CD4-positive, alpha-beta T cell (primary cell): ENCODE data around the gene S100A6. TPM values are rescaled to one million over a fixed set of nuclear protein-coding genes. Genes with fewer than 3 reads are reported as not detected.

Experiments
- ATAC-seq: fragments of 200-7000 bp; cut with Tn5 transposase; one replicate; pipeline ENCODE4 v1.10.0; 2022; ENCODE audit warnings: mild to moderate bottlenecking; ENCODE audit not compliant: poor library complexity
- CTCF ChIA-PET: fragments of 350-600 bp; sonication (Branson Sonifier 250); formaldehyde crosslinking; loops from one replicate; lab custom pipeline; 2021; ENCODE audit warnings: antibody characterized with exemption, inconsistent platforms; lab: Charles Lee
- POLR2A ChIA-PET: fragments of 350-600 bp; sonication (Branson Sonifier 250); formaldehyde crosslinking; loops from one replicate; lab custom pipeline; 2021; ENCODE audit warnings: antibody characterized with exemption, inconsistent platforms; lab: Charles Lee
- DNase-seq, 14 experiments: peaks; one replicate each; pipeline ENCODE4 v3.0.0-alpha.2; 2013 to 2020; ENCODE audit warnings: mixed read lengths in 2 of 14
- H3K27ac ChIP-seq, 2 donors: one replicate each; pipeline versions ENCODE4 v1.5.1 to v1.7.0; 2013; ENCODE audit warnings: low read length in 2 of 2, low read depth in 1 of 2, mild to moderate bottlenecking in 1 of 2
- H3K27me3 ChIP-seq, 2 experiments: 1 replicate in 1 of 2; 2 replicates in 1 of 2; pipeline versions ENCODE4 v1.6.1 to v1.7.0; 2013; ENCODE audit warnings: low read length in 2 of 2, control low read depth in 1 of 2, mild to moderate bottlenecking in 1 of 2, moderate library complexity in 1 of 2; ENCODE audit not compliant: insufficient read depth in 2 of 2, control insufficient read depth in 1 of 2
- H3K36me3 ChIP-seq: one replicate; pipeline ENCODE4 v1.6.1; 2013; ENCODE audit warnings: low read length, control low read depth; ENCODE audit not compliant: insufficient read depth
- H3K4me1 ChIP-seq: one replicate; pipeline ENCODE4 v1.6.1; 2013; ENCODE audit warnings: low read length, control low read depth; ENCODE audit not compliant: insufficient read depth
- H3K4me3 ChIP-seq: one replicate; pipeline ENCODE4 v1.5.1; 2013; ENCODE audit warnings: mild to moderate bottlenecking, low read length, moderate library complexity
- H3K9me3 ChIP-seq, 2 experiments: 1 replicate in 1 of 2; 2 replicates in 1 of 2; pipeline versions ENCODE4 v1.6.1 to v1.7.0; 2013; ENCODE audit warnings: low read length in 2 of 2, mild to moderate bottlenecking in 2 of 2, control low read depth in 1 of 2, moderate library complexity in 1 of 2; ENCODE audit not compliant: control insufficient read depth in 1 of 2, insufficient read depth in 1 of 2
- H3K27ac Mint-ChIP-seq: one replicate; pipeline ENCODE4 v1.8.0; 2020; ENCODE audit warnings: mixed read lengths
- H3K27me3 Mint-ChIP-seq: one replicate; pipeline ENCODE4 v1.8.0; 2021; ENCODE audit warnings: mixed read lengths
- H3K36me3 Mint-ChIP-seq: one replicate; pipeline ENCODE4 v1.8.0; 2021; ENCODE audit warnings: low read depth, mixed read lengths
- H3K4me1 Mint-ChIP-seq: one replicate; pipeline ENCODE4 v1.8.0; 2021; ENCODE audit warnings: low read depth, mixed read lengths
- H3K4me3 Mint-ChIP-seq: one replicate; pipeline ENCODE4 v1.8.0; 2020; ENCODE audit warnings: mild to moderate bottlenecking, mixed read lengths
- H3K9me3 Mint-ChIP-seq: one replicate; pipeline ENCODE4 v1.8.0; 2020; ENCODE audit warnings: mixed read lengths
- CTCF ChIP-seq: fragments of 200-600 bp; IDR thresholded peaks from one replicate; pipeline ENCODE4 v1.8.0; 2022; ENCODE audit warnings: antibody characterized with exemption, mild to moderate bottlenecking
- intact Hi-C, 2 experiments: fragments of 100-400 bp; cut with DNase I in 1 of 2; cut with micrococcal nuclease in 1 of 2; formaldehyde crosslinking; loops; one replicate each; pipeline versions ENCODE4 v1.15.1 to v1.9.0; 2023 to 2025; cut with DNase I, micrococcal nuclease
- total RNA-seq, 174 experiments: library from RNA in 2 of 174; stranded (reverse) in 2 of 174; gene quantifications; one replicate each; pipeline ENCODE4 v1.2.3 and lab custom pipeline; 2021 to 2026

The S100A6 gene
- total RNA-seq, 2 experiments from 2014 or later, result 172 to 175 TPM

- CTCF ChIA-PET, result interaction anchor here (0.8 to 2.4 kb wide), 3 partner anchors 26 to 64 kb away, joined by 3 to 16 read pairs (median 4); partner anchors contain the start of gene S100A5
- Histone ChIP-seq H3K9me3 (no peaks in the 10 kb centered on the region), H3K4me3 (no peak overlapping the region), H3K27ac (peak overlapping the region; percentile 35 to 64), H3K27me3 (no peaks in the 10 kb centered on the region), H3K36me3 (no peaks in the 10 kb centered on the region), H3K4me1 (peaks cover 39% of the 10 kb centered on the region)
- Mint-ChIP-seq H3K4me3 (no peak overlapping the region), H3K4me1 (peaks cover 32% of the 10 kb centered on the region), H3K9me3 (no peaks in the 10 kb centered on the region), H3K36me3 (no peaks in the 10 kb centered on the region), H3K27me3 (no peaks in the 10 kb centered on the region), H3K27ac (peak overlapping the region; percentile 89)
- TF ChIP-seq CTCF, result no peak
- intact Hi-C loops, result loop anchor here in 1 of 2 experiments (2.0 kb wide), 1 partner anchor 20 kb away; no protein-coding TSS in a partner anchor
- DNase-seq (peak; percentile 33 to 93 (median 83)), ATAC-seq (peak; percentile 85)
- POLR2A ChIA-PET, result interaction anchor here (1.2 to 2.2 kb wide), 3 partner anchors 21 to 33 kb away, joined by 4 to 34 read pairs (median 14); partner anchors contain the start of genes S100A4, S100A5 and S100A6
These were observed 30.9 kb upstream of the S100A6 start for GRCh38 chr1:153566414-153567371.

- Histone ChIP-seq H3K9me3 (no peaks in the 10 kb centered on the region), H3K27me3 (no peaks in the 10 kb centered on the region), H3K4me3 (no peak within 1 kb of the TSS), H3K36me3 (no peaks in the 10 kb centered on the region), H3K4me1 (peaks cover 39% of the 10 kb centered on the region), H3K27ac (peak within 1 kb of the TSS; percentile 35 to 64)
- POLR2A ChIA-PET, result interaction anchor here (1.2 to 2.2 kb wide), 3 partner anchors 20 to 32 kb away, joined by 4 to 34 read pairs (median 14); partner anchors contain the start of genes S100A4, S100A5 and S100A6
- peak within 1 kb of the TSS; percentile 72 for H3K4me3 Mint-ChIP-seq
- H3K36me3 Mint-ChIP-seq, result no peaks in the 10 kb centered on the region
- no peaks in the 10 kb centered on the region for H3K27me3 Mint-ChIP-seq
- CTCF ChIA-PET, result interaction anchor here (1.2 to 2.4 kb wide), 2 partner anchors 25 to 33 kb away, joined by 4 to 16 read pairs; partner anchors contain the start of gene S100A5
- no peak for TF ChIP-seq CTCF
- H3K27ac Mint-ChIP-seq, result peak within 1 kb of the TSS; percentile 89
- intact Hi-C loops, result loop anchor here in 1 of 2 experiments (1.0 to 2.0 kb wide), 2 partner anchors 19 to 32 kb away; no protein-coding TSS in a partner anchor
- ATAC-seq, result peak; percentile 32
- H3K4me1 Mint-ChIP-seq, result peaks cover 32% of the 10 kb centered on the region
- H3K9me3 Mint-ChIP-seq, result no peaks in the 10 kb centered on the region
- DNase-seq, result peak in 10 of 14 experiments; percentile 18 to 77 (median 36)
These were observed 30.0 kb upstream of the S100A6 start, which contains the start of gene S100A2 for GRCh38 chr1:153565529-153566374. Gene S100A2 (minus strand): TSS chr1:153565844. CDS start chr1:153563877, 1,967 bp downstream.
